Measurements from ENCODE around the gene DUOX1. TPM values are rescaled to one million over a fixed set of nuclear protein-coding genes. Genes with fewer than 3 reads are reported as not detected.

Gene DUOX1
- not detected for total RNA-seq

GRCh38 chr15:45129651-45130129 lies at the start of gene DUOX1, which contains the start of gene DUOXA1:
DUOX1 (plus strand) TSS chr15:45129994; CDS start chr15:45131967, 1,973 bp downstream.
DUOXA1 (minus strand) TSS chr15:45129879; CDS start chr15:45123014, 6,865 bp downstream.

GRCh38 chr15:45114076-45114750 lies 15.6 kb upstream of the DUOX1 start, which contains the start of the genes DUOX2 and DUOXA2:
DUOX2 (minus strand) TSS chr15:45114172; CDS start chr15:45113411, 761 bp downstream.
DUOXA2 (plus strand) TSS chr15:45114326; CDS start chr15:45114606, 280 bp downstream.

GRCh38 chr15:45187894-45188830 lies 58.4 kb downstream of the DUOX1 start, which contains the start of gene SHF:
SHF (minus strand) TSS chr15:45187966; CDS start chr15:45187951, 15 bp downstream.

Other genes starting within 250 kb of the DUOX1 start
- gene TERB2, start 173.3 kb upstream of the DUOX1 start, total RNA-seq = not detected
- gene SORD, start 106.8 kb upstream of the DUOX1 start, total RNA-seq = 7.8 TPM
- gene DUOX2, start 15.8 kb upstream of the DUOX1 start, total RNA-seq = not detected
- not detected for gene DUOXA2, start 15.7 kb upstream of the DUOX1 start, total RNA-seq
- gene DUOXA1, start 115 bp upstream of the DUOX1 start, total RNA-seq = not detected
- 72.0 TPM for gene SHF, start 58.0 kb downstream of the DUOX1 start, total RNA-seq
- gene SLC28A2, start 122.2 kb downstream of the DUOX1 start, total RNA-seq = not detected
- gene GATM, start 248.6 kb downstream of the DUOX1 start, total RNA-seq = 128 TPM

All from parietal lobe (tissue), 1 donor.